A673 (cell line): Measurements from ENCODE around the gene COL11A1.

Experiments
- CTCF ChIP-seq: fragments of 300-800, 200-600 bp; sonication (generic); conservative IDR thresholded peaks from 2 replicates; pipeline ENCODE4 v1.5.1; 2017; ENCODE audit warnings: low read depth, mild to moderate bottlenecking, antibody characterized with exemption, low read length, moderate library complexity, mixed read lengths
- EZH2 ChIP-seq: fragments of 200-600 bp; sonication (generic); IDR thresholded peaks from 2 replicates; pipeline ENCODE4 v1.6.1; 2017; ENCODE audit warnings: borderline replicate concordance, low read depth, mild to moderate bottlenecking, mixed read lengths, antibody characterized with exemption, low read length; ENCODE audit not compliant: poor library complexity, severe bottlenecking

GRCh38 chr1:102861247-102861646 lies 247.1 kb downstream of the COL11A1 start:
- TF ChIP-seq EZH2 (no peak), CTCF (no peak)
